Measurements from ENCODE around the gene ERC1.

DNA sequence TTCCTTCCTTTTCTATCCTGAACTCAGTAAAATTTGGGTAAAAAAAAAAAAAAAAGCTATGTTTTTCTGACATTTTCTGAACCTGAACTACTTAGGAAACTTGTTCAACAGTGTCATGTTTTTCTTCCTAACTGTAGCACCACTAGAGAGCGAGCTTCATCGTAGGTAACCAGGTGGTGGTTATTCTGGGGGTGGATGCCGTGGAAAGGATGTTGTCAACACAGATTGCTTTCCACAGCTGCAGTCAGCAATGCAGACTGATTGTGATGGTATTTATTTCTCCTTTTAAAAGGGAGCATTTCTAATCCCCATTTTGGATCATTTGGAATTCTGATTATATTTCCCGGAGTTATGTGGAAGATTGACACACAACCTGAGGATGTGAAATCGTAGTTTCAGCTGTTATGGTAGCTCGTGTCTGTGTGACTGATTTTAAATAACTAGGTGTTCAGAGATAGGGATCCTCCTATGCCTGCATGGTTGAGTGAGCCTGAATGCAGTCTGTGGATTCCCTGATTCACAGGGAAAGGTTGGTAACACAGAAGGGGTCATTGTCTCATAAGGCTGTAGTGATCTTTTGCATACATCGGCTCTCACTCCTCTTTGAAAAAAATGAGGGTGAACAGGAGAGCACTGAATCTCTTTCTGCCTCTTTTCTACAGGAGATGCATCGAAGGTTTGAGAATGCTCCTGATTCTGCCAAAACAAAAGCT is 113.2 kb downstream of the ERC1 start:
- TF ChIP-seq RBM34 (IDR thresholded peaks at IDR 0.05; ENCODE audit: borderline replicate concordance, insufficient read depth, low read length), result no peak
- TF ChIP-seq, protein P1, sequence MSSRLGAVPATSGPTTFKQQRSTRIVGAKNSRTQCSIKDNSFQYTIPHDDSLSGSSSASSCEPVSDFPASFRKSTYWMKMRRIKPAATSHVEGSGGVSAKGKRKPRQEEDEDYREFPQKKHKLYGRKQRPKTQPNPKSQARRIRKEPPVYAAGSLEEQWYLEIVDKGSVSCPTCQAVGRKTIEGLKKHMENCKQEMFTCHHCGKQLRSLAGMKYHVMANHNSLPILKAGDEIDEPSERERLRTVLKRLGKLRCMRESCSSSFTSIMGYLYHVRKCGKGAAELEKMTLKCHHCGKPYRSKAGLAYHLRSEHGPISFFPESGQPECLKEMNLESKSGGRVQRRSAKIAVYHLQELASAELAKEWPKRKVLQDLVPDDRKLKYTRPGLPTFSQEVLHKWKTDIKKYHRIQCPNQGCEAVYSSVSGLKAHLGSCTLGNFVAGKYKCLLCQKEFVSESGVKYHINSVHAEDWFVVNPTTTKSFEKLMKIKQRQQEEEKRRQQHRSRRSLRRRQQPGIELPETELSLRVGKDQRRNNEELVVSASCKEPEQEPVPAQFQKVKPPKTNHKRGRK (tag; IDR thresholded peaks at IDR 0.05), result no peak
- no peak for TF ChIP-seq ZNF12 (CRISPR knock-in tag; IDR thresholded peaks at IDR 0.05)
- no peak for TF ChIP-seq MTA2 (IDR thresholded peaks at IDR 0.05; ENCODE audit: low read depth)
- TF ChIP-seq EP300 (IDR thresholded peaks at IDR 0.05; ENCODE audit: low read length), result no peak
- TF ChIP-seq USF2 (CRISPR knock-in tag; IDR thresholded peaks at IDR 0.05), result no peak
- no peak for TF ChIP-seq BRF1 (IDR thresholded peaks at IDR 0.05; ENCODE audit: borderline replicate concordance, extremely low read depth, insufficient read length)
- TF ChIP-seq, protein P2, sequence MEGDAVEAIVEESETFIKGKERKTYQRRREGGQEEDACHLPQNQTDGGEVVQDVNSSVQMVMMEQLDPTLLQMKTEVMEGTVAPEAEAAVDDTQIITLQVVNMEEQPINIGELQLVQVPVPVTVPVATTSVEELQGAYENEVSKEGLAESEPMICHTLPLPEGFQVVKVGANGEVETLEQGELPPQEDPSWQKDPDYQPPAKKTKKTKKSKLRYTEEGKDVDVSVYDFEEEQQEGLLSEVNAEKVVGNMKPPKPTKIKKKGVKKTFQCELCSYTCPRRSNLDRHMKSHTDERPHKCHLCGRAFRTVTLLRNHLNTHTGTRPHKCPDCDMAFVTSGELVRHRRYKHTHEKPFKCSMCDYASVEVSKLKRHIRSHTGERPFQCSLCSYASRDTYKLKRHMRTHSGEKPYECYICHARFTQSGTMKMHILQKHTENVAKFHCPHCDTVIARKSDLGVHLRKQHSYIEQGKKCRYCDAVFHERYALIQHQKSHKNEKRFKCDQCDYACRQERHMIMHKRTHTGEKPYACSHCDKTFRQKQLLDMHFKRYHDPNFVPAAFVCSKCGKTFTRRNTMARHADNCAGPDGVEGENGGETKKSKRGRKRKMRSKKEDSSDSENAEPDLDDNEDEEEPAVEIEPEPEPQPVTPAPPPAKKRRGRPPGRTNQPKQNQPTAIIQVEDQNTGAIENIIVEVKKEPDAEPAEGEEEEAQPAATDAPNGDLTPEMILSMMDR (IDR thresholded peaks at IDR 0.05 in 2 of 3, conservative IDR thresholded peaks at IDR 0.05 in 1 of 3; ENCODE audit: insufficient read depth in 2 of 3, low read depth in 1 of 3, low read length in 3 of 3), result no peak
- TF ChIP-seq DPF2 (IDR thresholded peaks at IDR 0.05), result no peak
- TF ChIP-seq EZH2 (IDR thresholded peaks at IDR 0.05; ENCODE audit: borderline replicate concordance, low read depth, low read length), result no peak
- TF ChIP-seq CHD2 (IDR thresholded peaks at IDR 0.05; ENCODE audit: low read depth, low read length), result no peak
- TF ChIP-seq, protein P3, sequence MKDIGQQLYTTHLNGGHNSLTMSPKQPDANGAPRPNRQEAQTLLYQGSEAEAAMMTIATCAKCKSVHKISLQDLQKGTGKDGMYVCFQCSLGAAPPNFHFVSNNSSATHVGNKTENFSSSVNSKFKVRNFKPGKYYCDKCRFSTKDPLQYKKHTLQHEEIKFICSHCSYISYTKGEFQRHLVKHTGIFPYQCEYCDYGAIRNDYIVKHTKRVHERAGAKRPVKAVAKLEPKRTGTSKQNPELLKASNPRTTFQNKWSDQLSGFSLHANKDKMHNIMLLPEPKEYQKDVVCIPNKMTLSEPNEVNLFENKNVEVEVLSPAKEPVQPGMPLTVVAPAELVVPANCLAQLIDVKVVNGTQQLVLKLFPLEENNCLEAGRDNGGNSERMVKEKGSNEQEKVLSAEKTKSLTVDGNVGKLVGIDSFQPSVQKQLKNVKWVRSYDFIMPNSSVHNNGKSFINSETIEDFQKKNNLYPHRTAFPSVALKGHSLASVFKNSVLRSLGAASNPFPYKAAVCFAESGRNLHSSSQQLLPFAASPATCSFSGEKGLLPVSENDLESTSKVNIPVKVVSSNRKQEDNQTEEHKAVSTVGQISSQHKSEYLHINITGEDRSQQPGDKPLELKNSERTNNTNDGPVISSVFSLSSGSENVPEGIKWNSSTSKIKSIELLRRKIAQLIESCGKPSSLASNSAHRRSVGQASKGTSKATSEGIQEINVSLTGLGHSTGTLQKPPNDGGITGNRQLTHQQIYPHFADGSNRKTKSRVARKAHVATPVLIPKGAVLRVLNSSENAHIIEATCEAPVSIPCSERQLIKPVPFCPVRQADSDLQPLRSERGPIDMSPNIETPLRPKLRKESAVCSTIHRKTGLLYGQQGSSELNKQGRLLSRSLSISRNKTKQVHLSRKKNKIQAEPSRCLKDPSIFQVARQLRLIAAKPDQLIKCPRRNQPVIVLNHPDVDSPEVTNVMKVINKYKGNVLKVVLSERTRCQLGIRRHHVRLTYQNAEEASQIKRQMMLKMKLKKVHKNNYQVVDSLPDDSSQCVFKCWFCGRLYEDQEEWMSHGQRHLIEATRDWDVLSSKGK (CRISPR knock-in tag; IDR thresholded peaks at IDR 0.05), result no peak

Data from K562 (cell line).